GM12891 (cell line): ENCODE results near the gene TSHZ2.

Source experiments
- POLR2A ChIP-seq: IDR thresholded peaks from 2 replicates; pipeline ENCODE4 v1.6.1; 2011; ENCODE audit warnings: low read depth, low read length, control low read depth
- POLR2AphosphoS5 ChIP-seq: IDR thresholded peaks from 2 replicates; pipeline ENCODE4 v1.6.1; 2011; ENCODE audit warnings: low read depth, low read length, control low read depth
- TAF1 ChIP-seq: IDR thresholded peaks from 2 replicates; pipeline ENCODE4 v1.6.1; 2011; ENCODE audit warnings: low read depth, low read length, control low read depth

DNA sequence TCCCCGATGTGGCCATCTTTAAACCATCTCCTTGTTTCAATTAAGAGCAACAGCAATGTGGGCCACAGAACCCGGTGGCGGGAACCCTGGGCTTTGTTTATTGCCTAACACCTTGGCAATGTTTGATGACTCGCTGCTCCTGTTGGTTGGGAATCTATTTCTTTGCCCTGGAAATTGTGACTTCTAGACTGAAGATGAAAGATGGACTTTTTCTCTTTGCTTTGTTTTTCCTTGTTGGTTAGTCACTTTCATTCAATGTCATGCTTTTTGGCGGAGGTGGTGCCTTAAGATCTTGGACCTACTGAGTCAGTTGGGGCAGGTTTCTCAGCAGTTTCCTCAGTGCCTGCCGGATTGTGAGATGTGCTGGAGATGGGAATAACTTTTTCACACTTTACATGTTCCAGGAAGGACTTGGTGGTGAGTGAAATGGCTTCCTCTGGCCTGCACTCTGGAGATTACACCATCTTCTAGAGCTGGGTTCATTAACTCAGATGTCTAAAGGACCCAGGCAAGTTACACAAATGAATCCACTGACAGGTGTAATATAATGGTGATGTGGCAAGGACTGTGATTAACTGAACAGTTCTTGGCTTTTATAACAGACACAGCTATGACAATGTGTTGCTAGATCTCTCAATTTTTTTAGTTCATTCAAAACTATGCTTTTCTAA, 56.3 kb downstream of the TSHZ2 start:
- TF ChIP-seq POLR2AphosphoS5, result no peak
- TF ChIP-seq TAF1, result no peak
- TF ChIP-seq POLR2A, result no peak
